GM19452 (cell line): Measurements from ENCODE around the gene GTF3A.
"Not testable (repeated sequence)": the region's sequence is repeated elsewhere in the genome, so short reads cannot be mapped to it uniquely, and the experiment has no call there.

ENCODE experiments used
- ATAC-seq: cut with Tn5 transposase; IDR thresholded peaks from one replicate; pipeline ENCODE4 v1.9.1; 2021; ENCODE audit not compliant: unreplicated experiment

Gene GTF3A

GRCh38 chr13:27424246-27425157 is at the start of gene GTF3A:
Gene GTF3A, plus strand, starts transcription at chr13:27424619.
- peak; percentile 73 for ATAC-seq

DNA sequence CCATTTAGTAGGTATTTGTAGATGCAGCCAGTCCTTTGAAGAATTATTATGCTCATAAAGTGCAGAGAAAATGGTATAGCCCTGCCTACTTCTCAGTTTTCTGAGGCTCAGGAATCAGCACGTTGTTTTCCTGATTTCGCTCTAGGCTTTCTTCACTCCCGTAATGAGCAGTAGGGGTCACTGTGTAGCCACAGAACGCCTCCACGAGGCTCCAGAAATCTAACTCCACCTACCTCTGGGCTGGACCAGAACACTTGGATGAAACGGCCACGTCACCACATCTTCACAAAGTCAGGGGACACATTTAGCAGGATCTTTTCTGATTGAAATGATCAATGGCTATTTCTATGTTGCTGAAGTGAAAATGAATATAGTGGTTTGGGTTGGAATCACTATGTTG is 49.8 kb upstream of the GTF3A start:
- peak; percentile 58 for ATAC-seq

GRCh38 chr13:27375686-27376326 is 48.6 kb upstream of the GTF3A start:
- no peak for ATAC-seq

DNA sequence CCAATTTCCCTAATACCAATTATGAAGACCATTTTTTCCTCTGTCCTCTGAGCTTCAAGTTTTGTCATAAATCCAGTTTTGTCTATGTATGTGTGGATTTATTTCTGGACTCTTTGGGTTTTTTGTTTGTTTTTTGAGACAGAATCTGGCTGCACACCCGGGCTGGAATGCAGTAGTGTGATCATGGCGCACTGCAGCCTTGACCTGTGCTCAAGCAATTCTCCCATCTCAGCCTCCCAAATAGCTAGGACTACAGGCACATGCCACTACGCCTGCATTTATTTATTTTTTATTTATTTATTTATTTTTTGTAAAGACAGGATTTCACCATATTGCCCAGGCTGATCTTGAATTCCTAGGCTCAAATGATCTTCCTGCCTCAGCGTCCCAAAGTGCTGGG is 45.3 kb upstream of the GTF3A start:
- ATAC-seq = no peak

GRCh38 chr13:27379694-27380641 is 44.5 kb upstream of the GTF3A start:
- no peak for ATAC-seq

GRCh38 chr13:27381601-27382000 is 42.8 kb upstream of the GTF3A start:
- no peak for ATAC-seq

- ATAC-seq = no peak
These were observed 41.1 kb upstream of the GTF3A start for GRCh38 chr13:27383104-27383921.

- ATAC-seq = no peak
These were observed 40.1 kb upstream of the GTF3A start for GRCh38 chr13:27384285-27384684.

GRCh38 chr13:27388241-27388640 is 36.2 kb upstream of the GTF3A start:
- ATAC-seq = no peak

DNA sequence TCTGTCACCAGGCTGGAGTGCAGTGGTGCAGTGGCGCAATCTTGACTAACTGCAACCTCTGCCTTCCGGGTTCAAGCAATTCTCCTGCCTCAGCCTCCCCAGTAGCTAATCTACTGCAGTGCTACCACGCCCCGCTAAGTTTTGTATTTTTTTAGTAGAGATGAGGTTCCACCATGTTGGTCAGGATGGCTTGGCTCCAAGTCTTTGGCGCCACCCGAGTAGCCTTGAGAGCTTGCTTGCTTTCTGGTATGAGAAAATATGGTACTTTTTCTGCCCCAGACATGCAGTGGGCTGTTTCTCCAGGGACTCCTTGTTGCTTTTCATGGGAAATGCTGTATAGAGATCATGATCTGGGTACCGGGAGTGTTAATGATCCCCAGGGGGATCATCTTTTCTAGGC is 34.5 kb upstream of the GTF3A start:
- no peak for ATAC-seq

GRCh38 chr13:27391471-27391870 is 32.9 kb upstream of the GTF3A start:
- no peak for ATAC-seq

GRCh38 chr13:27393101-27393500 is 31.3 kb upstream of the GTF3A start:
- no peak for ATAC-seq

DNA sequence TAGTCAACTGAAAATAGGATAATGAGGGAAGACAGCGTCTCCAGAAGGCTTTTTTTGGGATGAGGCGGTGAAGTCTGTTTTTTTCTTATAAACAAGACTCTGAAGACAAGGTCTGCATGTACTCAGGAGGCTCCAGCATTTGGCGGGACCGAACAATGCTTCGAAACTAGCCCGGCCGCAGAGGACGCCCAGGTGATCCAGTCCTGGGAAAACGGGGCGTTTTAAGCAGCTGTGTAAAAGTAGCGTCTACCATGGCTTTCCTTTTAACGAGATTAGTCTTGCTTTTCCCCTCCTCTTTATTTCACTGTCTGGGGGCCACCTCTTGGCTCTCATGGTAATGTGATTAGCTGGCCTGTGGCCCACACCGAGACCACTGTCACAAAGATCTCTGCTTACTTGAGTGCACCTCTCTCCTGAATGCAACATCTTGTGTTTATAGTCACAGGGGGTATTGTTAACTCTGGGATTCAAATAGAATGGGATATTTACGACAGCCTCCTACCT is 29.4 kb upstream of the GTF3A start:
- ATAC-seq = no peak

GRCh38 chr13:27396252-27396846 is 28.1 kb upstream of the GTF3A start:
- ATAC-seq = no peak

DNA sequence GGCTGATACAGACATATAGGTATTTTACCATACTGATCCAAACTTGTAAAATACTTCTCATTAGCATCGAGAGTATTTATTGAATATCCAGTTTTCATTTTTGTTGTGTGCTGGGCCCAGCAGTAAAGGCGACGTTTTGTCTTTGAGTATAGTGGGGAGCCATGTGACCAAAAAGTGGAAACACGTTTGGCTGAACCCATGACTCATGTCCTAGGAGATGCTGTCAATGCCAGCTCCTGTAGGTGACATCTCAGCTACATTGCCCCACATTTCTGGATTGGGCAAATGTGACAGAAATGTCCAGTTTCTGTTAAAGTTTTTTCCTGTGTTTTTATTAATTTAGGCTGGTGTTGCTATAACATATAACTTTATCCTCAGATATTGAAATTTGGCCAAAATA is 26.1 kb upstream of the GTF3A start:
- ATAC-seq = no peak

GRCh38 chr13:27400405-27400804 is 24.0 kb upstream of the GTF3A start:
- ATAC-seq = not testable (repeated sequence)

- ATAC-seq = no peak
These were observed 23.2 kb upstream of the GTF3A start for GRCh38 chr13:27401210-27401609.

- ATAC-seq = no peak
These were observed 21.2 kb upstream of the GTF3A start for GRCh38 chr13:27403203-27403678.

- no peak for ATAC-seq
These were observed 20.6 kb upstream of the GTF3A start for GRCh38 chr13:27403727-27404385.
